HepG2 (cell line): ENCODE data around the gene NOL12. TPM values are rescaled to one million over a fixed set of nuclear protein-coding genes. Genes with fewer than 3 reads are reported as not detected.

Experiments
- ATF1 ChIP-seq: IDR thresholded peaks from 2 replicates; pipeline ENCODE4 v1.6.1; 2016; ENCODE audit warnings: mild to moderate bottlenecking, control low read depth
- BCL6 ChIP-seq: IDR thresholded peaks from 2 replicates; pipeline ENCODE4 v1.6.1; 2016; ENCODE audit warnings: missing genetic modification reagents, missing compliant biosample characterization
- ETV5 ChIP-seq: IDR thresholded peaks from 2 replicates; pipeline ENCODE4 v1.6.1; 2018; ENCODE audit warnings: missing biosample characterization, missing genetic modification reagents, inconsistent platforms, borderline replicate concordance
- FOXA1 ChIP-seq, 2 experiments: fragments of 450-650 bp in 1 of 2; sonication (generic) in 1 of 2; formaldehyde crosslinking in 1 of 2; IDR thresholded peaks; 2 replicates each; pipeline versions ENCODE4 v1.4.0 to v1.6.1; 2016 to 2020; ENCODE audit warnings: missing genetic modification reagents in 1 of 2
- MLLT10 ChIP-seq: sonication (generic); formaldehyde crosslinking; IDR thresholded peaks from 2 replicates; pipeline ENCODE4 v1.4.0; 2020; ENCODE audit warnings: missing genetic modification reagents
- REPIN1 ChIP-seq: sonication (generic); formaldehyde crosslinking; IDR thresholded peaks from 2 replicates; pipeline ENCODE4 v1.8.0; 2022; ENCODE audit warnings: missing genetic modification reagents, low read depth, mild to moderate bottlenecking, borderline replicate concordance
- TCF7 ChIP-seq: sonication (generic); IDR thresholded peaks from 2 replicates; pipeline ENCODE4 v1.6.1; 2016; ENCODE audit warnings: antibody characterized with exemption, low read depth
- TOPORS ChIP-seq: sonication (generic); formaldehyde crosslinking; IDR thresholded peaks from 2 replicates; pipeline ENCODE4 v1.8.0; 2023; ENCODE audit warnings: mild to moderate bottlenecking, missing genetic modification reagents
- ZNF567 ChIP-seq: sonication (generic); formaldehyde crosslinking; IDR thresholded peaks from 2 replicates; pipeline ENCODE4 v1.8.1; 2023; ENCODE audit warnings: mild to moderate bottlenecking, missing genetic modification reagents, borderline replicate concordance
- ZNF891 ChIP-seq: sonication (generic); formaldehyde crosslinking; IDR thresholded peaks from 2 replicates; pipeline ENCODE4 v1.5.0; 2020; ENCODE audit warnings: mild to moderate bottlenecking, missing genetic modification reagents
- polyA plus RNA-seq, 8 experiments: library from polyadenylated mRNA; depleted of rRNA in 3 of 8; stranded (reverse) in 7 of 8; unstranded in 1 of 8; fragments of >200 nt; fragmentation: Illumina TruSeq in 4 of 8; extraction: Trizol in 4 of 8; gene quantifications; 2 replicates each; pipeline versions ENCODE4 v1.2.1 to v1.2.3, GENCODE V29; 2011 to 2016; ENCODE audit warnings: low read depth in 4 of 8, missing spikeins in 1 of 8, mixed read lengths in 1 of 8; ENCODE audit not compliant: insufficient read depth in 1 of 8
- total RNA-seq, 5 experiments: library from RNA; depleted of rRNA; stranded (reverse); fragments of >200 nt; fragmentation: Illumina TruSeq; extraction: Trizol; gene quantifications; 2 replicates each; pipeline ENCODE4 v1.2.3, GENCODE V29; 2016; ENCODE audit warnings: low read depth in 1 of 5
- TF ChIP-seq, protein P1 (sequence below): sonication (generic); formaldehyde crosslinking; IDR thresholded peaks from 2 replicates; pipeline ENCODE4 v1.5.0; 2020; ENCODE audit warnings: mild to moderate bottlenecking, missing genetic modification reagents, borderline replicate concordance
- TF ChIP-seq, protein P2 (sequence below): IDR thresholded peaks from 2 replicates; pipeline ENCODE4 v1.6.1; 2016; ENCODE audit warnings: missing compliant biosample characterization, missing genetic modification reagents, borderline replicate concordance

The NOL12 gene
- total and polyA plus RNA-seq, 2 of the 13 experiments (the other 11 are each of a cell fraction or from before 2014, with no cell fraction given), result 14.3 to 31.4 TPM

- TF ChIP-seq, protein P1, sequence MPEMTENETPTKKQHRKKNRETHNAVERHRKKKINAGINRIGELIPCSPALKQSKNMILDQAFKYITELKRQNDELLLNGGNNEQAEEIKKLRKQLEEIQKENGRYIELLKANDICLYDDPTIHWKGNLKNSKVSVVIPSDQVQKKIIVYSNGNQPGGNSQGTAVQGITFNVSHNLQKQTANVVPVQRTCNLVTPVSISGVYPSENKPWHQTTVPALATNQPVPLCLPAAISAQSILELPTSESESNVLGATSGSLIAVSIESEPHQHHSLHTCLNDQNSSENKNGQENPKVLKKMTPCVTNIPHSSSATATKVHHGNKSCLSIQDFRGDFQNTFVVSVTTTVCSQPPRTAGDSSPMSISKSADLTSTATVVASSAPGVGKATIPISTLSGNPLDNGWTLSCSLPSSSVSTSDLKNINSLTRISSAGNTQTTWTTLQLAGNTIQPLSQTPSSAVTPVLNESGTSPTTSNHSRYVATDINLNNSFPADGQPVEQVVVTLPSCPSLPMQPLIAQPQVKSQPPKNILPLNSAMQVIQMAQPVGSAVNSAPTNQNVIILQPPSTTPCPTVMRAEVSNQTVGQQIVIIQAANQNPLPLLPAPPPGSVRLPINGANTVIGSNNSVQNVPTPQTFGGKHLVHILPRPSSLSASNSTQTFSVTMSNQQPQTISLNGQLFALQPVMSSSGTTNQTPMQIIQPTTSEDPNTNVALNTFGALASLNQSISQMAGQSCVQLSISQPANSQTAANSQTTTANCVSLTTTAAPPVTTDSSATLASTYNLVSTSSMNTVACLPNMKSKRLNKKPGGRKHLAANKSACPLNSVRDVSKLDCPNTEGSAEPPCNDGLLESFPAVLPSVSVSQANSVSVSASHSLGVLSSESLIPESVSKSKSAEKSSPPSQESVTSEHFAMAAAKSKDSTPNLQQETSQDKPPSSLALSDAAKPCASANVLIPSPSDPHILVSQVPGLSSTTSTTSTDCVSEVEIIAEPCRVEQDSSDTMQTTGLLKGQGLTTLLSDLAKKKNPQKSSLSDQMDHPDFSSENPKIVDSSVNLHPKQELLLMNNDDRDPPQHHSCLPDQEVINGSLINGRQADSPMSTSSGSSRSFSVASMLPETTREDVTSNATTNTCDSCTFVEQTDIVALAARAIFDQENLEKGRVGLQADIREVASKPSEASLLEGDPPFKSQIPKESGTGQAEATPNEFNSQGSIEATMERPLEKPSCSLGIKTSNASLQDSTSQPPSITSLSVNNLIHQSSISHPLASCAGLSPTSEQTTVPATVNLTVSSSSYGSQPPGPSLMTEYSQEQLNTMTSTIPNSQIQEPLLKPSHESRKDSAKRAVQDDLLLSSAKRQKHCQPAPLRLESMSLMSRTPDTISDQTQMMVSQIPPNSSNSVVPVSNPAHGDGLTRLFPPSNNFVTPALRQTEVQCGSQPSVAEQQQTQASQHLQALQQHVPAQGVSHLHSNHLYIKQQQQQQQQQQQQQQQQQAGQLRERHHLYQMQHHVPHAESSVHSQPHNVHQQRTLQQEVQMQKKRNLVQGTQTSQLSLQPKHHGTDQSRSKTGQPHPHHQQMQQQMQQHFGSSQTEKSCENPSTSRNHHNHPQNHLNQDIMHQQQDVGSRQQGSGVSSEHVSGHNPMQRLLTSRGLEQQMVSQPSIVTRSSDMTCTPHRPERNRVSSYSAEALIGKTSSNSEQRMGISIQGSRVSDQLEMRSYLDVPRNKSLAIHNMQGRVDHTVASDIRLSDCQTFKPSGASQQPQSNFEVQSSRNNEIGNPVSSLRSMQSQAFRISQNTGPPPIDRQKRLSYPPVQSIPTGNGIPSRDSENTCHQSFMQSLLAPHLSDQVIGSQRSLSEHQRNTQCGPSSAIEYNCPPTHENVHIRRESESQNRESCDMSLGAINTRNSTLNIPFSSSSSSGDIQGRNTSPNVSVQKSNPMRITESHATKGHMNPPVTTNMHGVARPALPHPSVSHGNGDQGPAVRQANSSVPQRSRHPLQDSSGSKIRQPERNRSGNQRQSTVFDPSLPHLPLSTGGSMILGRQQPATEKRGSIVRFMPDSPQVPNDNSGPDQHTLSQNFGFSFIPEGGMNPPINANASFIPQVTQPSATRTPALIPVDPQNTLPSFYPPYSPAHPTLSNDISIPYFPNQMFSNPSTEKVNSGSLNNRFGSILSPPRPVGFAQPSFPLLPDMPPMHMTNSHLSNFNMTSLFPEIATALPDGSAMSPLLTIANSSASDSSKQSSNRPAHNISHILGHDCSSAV (CRISPR knock-in tag), result no peak
- TF ChIP-seq ETV5 (CRISPR knock-in tag) (peak; percentile 88; the same call in 1 of the 2 replicates), BCL6 (CRISPR knock-in tag) (0 out of 2 replicates have a peak, but pooled peaks have one; percentile 9), MLLT10 (no peak), TOPORS (CRISPR knock-in tag) (no peak), FOXA1 (IDR thresholded peaks at IDR 0.05) (no peak), FOXA1 (CRISPR knock-in tag; IDR thresholded peaks at IDR 0.05) (no peak), REPIN1 (CRISPR knock-in tag) (no peak), ZNF891 (CRISPR knock-in tag) (no peak), ZNF567 (CRISPR knock-in tag) (no peak), ATF1 (no peak), TCF7 (no peak)
- TF ChIP-seq, protein P2, sequence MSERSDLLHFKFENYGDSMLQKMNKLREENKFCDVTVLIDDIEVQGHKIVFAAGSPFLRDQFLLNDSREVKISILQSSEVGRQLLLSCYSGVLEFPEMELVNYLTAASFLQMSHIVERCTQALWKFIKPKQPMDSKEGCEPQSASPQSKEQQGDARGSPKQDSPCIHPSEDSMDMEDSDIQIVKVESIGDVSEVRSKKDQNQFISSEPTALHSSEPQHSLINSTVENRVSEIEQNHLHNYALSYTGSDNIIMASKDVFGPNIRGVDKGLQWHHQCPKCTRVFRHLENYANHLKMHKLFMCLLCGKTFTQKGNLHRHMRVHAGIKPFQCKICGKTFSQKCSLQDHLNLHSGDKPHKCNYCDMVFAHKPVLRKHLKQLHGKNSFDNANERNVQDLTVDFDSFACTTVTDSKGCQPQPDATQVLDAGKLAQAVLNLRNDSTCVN (CRISPR knock-in tag), result peak; percentile 54; the same call in 1 of the 2 replicates
These were observed 10.9 kb upstream of the NOL12 start, which contains the start of gene LGALS1 (continued) for GRCh38 chr22:37674951-37675929.
